Neural progenitor cell (in vitro differentiated cells): ENCODE data around the gene RIMS1. TPM values are rescaled to one million over a fixed set of nuclear protein-coding genes. Genes with fewer than 3 reads are reported as not detected.

Experiments used
- DNase-seq: peaks from one replicate; pipeline ENCODE4 v3.0.0-alpha.2; 2016; ENCODE audit warnings: low spot score
- H2AFZ ChIP-seq: fragments of 200-600 bp; sonication (generic); replicated peaks from 2 replicates; pipeline ENCODE4 v1.6.1; 2016; ENCODE audit warnings: antibody characterized with exemption
- H3F3A ChIP-seq: fragments of 200-600 bp; sonication (generic); 2 replicates; pipeline ENCODE4 v1.6.1; 2016; ENCODE audit warnings: antibody characterized with exemption, low read depth
- H3K27ac ChIP-seq: fragments of 200-600 bp; sonication (generic); 2 replicates; pipeline ENCODE4 v1.5.1; 2016; ENCODE audit warnings: mild to moderate bottlenecking
- H3K27me3 ChIP-seq: fragments of 200-600 bp; sonication (generic); 2 replicates; pipeline ENCODE4 v1.6.1; 2016; ENCODE audit warnings: mild to moderate bottlenecking, moderate library complexity
- H3K36me3 ChIP-seq: fragments of 200-600 bp; sonication (generic); 2 replicates; pipeline ENCODE4 v1.5.1; 2016
- H3K4me1 ChIP-seq: fragments of 200-600 bp; sonication (generic); 2 replicates; pipeline ENCODE4 v1.6.1; 2016; ENCODE audit warnings: mixed run types
- H3K4me2 ChIP-seq: fragments of 200-600 bp; sonication (generic); 2 replicates; pipeline ENCODE4 v1.6.1; 2016
- H3K4me3 ChIP-seq: fragments of 200-600 bp; sonication (generic); 2 replicates; pipeline ENCODE4 v1.5.1; 2016
- H3K79me2 ChIP-seq: fragments of 200-600 bp; sonication (generic); 2 replicates; pipeline ENCODE4 v1.6.1; 2016; ENCODE audit warnings: low read depth
- H3K9ac ChIP-seq: fragments of 200-600 bp; sonication (generic); 2 replicates; pipeline ENCODE4 v1.6.1; 2016
- H3K9me3 ChIP-seq: fragments of 200-600 bp; sonication (generic); 2 replicates; pipeline ENCODE4 v1.5.1; 2016; ENCODE audit warnings: low read depth
- H4K20me1 ChIP-seq: fragments of 200-600 bp; sonication (generic); 2 replicates; pipeline ENCODE4 v1.6.1; 2016; ENCODE audit warnings: low read depth
- H3K27ac Mint-ChIP-seq: 3 replicates; pipeline ENCODE4 v1.8.0; 2021; ENCODE audit warnings: mixed read lengths
- H3K27me3 Mint-ChIP-seq: 2 replicates; pipeline ENCODE4 v1.8.0; 2022; ENCODE audit warnings: low read depth, mild to moderate bottlenecking, inconsistent platforms, moderate library complexity, mixed read lengths; ENCODE audit not compliant: insufficient read depth
- H3K36me3 Mint-ChIP-seq: 3 replicates; pipeline ENCODE4 v1.8.0; 2021; ENCODE audit warnings: mixed read lengths
- H3K4me1 Mint-ChIP-seq: 3 replicates; pipeline ENCODE4 v1.8.0; 2021; ENCODE audit warnings: mixed read lengths
- H3K4me3 Mint-ChIP-seq: 3 replicates; pipeline ENCODE4 v1.8.0; 2021; ENCODE audit warnings: mild to moderate bottlenecking, moderate library complexity, mixed read lengths
- H3K9me3 Mint-ChIP-seq: 3 replicates; pipeline ENCODE4 v1.8.0; 2020; ENCODE audit warnings: mixed read lengths
- EZH2 ChIP-seq: fragments of 200-600 bp; sonication (generic); IDR thresholded peaks from 2 replicates; pipeline ENCODE4 v1.6.1; 2017; ENCODE audit warnings: antibody characterized with exemption, mild to moderate bottlenecking, moderate library complexity
- EZH2phosphoT487 ChIP-seq: fragments of 200-600 bp; sonication (generic); IDR thresholded peaks from 2 replicates; pipeline ENCODE4 v1.6.1; 2017; ENCODE audit warnings: antibody characterized with exemption
- total RNA-seq: library from RNA; depleted of rRNA; stranded (reverse); fragments of >200 nt; gene quantifications from 2 replicates; pipeline ENCODE4 v1.2.3, GENCODE V29; 2015; ENCODE audit warnings: low replicate concordance
- TF ChIP-seq, protein P1 (sequence below): fragments of 200-600 bp; sonication (generic); IDR thresholded peaks from 2 replicates; pipeline ENCODE4 v1.5.1; 2017; ENCODE audit warnings: antibody characterized with exemption, mild to moderate bottlenecking

RIMS1 gene
- total RNA-seq, 1 donor from 2014 or later, result 2.5 TPM

DNA sequence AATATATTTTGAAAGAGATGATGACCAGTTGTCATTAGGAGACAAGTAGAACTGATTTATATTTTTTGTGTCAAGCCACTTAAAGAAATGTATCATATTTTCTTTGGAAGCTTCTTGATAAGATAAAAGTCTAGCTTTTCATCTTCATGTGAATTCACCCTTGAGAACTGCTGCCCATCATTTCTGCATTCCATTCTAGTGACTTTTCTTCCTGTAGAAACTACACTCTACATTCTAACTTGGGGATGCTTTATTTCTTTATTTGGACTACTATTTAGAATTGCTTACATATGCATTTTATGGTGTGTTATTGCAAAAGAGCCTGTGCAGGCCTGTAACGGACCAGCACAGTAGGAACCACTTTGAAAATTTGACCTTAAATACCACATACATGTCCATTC is 400.6 kb downstream of the RIMS1 start:
- no peaks in the 10 kb centered on the region for H3K9me3 Mint-ChIP-seq
- no peak overlapping the region for H3K9ac ChIP-seq
- peaks cover 10% of the 10 kb centered on the region for H3K4me1 Mint-ChIP-seq
- TF ChIP-seq, protein P1, sequence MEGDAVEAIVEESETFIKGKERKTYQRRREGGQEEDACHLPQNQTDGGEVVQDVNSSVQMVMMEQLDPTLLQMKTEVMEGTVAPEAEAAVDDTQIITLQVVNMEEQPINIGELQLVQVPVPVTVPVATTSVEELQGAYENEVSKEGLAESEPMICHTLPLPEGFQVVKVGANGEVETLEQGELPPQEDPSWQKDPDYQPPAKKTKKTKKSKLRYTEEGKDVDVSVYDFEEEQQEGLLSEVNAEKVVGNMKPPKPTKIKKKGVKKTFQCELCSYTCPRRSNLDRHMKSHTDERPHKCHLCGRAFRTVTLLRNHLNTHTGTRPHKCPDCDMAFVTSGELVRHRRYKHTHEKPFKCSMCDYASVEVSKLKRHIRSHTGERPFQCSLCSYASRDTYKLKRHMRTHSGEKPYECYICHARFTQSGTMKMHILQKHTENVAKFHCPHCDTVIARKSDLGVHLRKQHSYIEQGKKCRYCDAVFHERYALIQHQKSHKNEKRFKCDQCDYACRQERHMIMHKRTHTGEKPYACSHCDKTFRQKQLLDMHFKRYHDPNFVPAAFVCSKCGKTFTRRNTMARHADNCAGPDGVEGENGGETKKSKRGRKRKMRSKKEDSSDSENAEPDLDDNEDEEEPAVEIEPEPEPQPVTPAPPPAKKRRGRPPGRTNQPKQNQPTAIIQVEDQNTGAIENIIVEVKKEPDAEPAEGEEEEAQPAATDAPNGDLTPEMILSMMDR, result no peak
- TF ChIP-seq EZH2phosphoT487 (no peak), EZH2 (no peak)
- H3F3A ChIP-seq, result no peaks in the 10 kb centered on the region
- no peaks in the 10 kb centered on the region for H4K20me1 ChIP-seq
- H3K4me3 ChIP-seq, result no peak overlapping the region
- H3K36me3 Mint-ChIP-seq, result no peaks in the 10 kb centered on the region
- no peak overlapping the region for H3K4me3 Mint-ChIP-seq
- no peak overlapping the region for H3K4me2 ChIP-seq
- H3K79me2 ChIP-seq, result no peaks in the 10 kb centered on the region
- DNase-seq, result no peak
- no peak overlapping the region for H2AFZ ChIP-seq
- no peaks in the 10 kb centered on the region for H3K36me3 ChIP-seq
- no peaks in the 10 kb centered on the region for H3K4me1 ChIP-seq
- no peak overlapping the region for H3K27ac ChIP-seq
- H3K27me3 ChIP-seq, result no peaks in the 10 kb centered on the region
- H3K27me3 Mint-ChIP-seq, result no peaks in the 10 kb centered on the region
- H3K9me3 ChIP-seq, result no peaks in the 10 kb centered on the region
- H3K27ac Mint-ChIP-seq, result no peak overlapping the region

DNA sequence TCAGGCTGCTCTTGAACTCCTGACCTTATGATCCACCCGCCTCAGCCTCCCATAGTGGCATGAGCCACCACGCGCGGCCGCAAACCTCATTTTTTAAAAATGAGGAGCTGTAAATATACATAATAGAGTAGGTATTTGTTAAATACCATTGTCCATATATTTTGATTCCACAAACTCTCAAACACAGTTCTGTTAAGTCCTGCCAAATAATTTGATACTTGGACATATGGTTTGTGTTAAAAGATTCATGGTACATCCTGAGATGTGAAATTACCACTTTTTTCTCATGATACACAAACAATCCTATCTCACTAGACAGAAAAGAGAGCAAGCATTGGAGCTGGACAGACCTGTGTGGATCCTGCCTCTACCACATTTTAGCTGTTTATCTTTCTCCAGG is 401.5 kb downstream of the RIMS1 start:
- H3K27ac Mint-ChIP-seq, result no peak overlapping the region
- no peaks in the 10 kb centered on the region for H3K36me3 Mint-ChIP-seq
- no peaks in the 10 kb centered on the region for H3K27me3 Mint-ChIP-seq
- Histone ChIP-seq H3K4me2 (no peak overlapping the region), H4K20me1 (no peaks in the 10 kb centered on the region), H3K79me2 (no peaks in the 10 kb centered on the region), H3K4me3 (no peak overlapping the region), H3K9ac (no peak overlapping the region), H3K27ac (no peak overlapping the region), H3K36me3 (no peaks in the 10 kb centered on the region), H3K4me1 (no peaks in the 10 kb centered on the region), H3F3A (no peaks in the 10 kb centered on the region), H3K9me3 (no peaks in the 10 kb centered on the region), H3K27me3 (no peaks in the 10 kb centered on the region), H2AFZ (no peak overlapping the region)
- DNase-seq, result no peak
- no peak overlapping the region for H3K4me3 Mint-ChIP-seq
- H3K9me3 Mint-ChIP-seq, result no peaks in the 10 kb centered on the region
- peaks cover 7% of the 10 kb centered on the region for H3K4me1 Mint-ChIP-seq
- TF ChIP-seq, protein P1, result no peak
- TF ChIP-seq EZH2phosphoT487, result no peak
- TF ChIP-seq EZH2, result no peak

DNA sequence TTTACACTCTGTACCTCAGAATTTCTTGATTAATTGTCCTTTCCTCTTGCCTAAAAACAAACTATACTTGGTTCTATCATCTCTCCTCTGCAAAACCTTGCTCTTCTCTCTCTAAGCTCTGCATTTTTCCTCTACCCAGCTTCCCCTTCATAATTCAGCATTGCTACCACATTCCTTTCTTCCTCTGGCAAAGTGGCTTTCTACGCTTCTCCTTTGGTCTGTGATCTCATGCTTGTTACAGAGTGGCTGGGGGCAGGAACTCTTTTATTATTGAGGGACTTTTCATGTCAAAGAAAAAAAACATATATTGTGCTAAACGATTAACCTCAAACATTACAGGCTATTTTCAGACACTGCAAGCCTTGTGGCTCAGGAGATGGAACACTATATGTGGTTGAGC is 402.2 kb downstream of the RIMS1 start:
- Histone ChIP-seq H3K4me3 (no peak overlapping the region), H3K36me3 (no peaks in the 10 kb centered on the region), H2AFZ (no peak overlapping the region), H3F3A (no peaks in the 10 kb centered on the region), H3K27ac (no peak overlapping the region), H4K20me1 (no peaks in the 10 kb centered on the region), H3K9me3 (no peaks in the 10 kb centered on the region), H3K9ac (no peak overlapping the region), H3K4me2 (no peak overlapping the region), H3K4me1 (no peaks in the 10 kb centered on the region), H3K79me2 (no peaks in the 10 kb centered on the region), H3K27me3 (no peaks in the 10 kb centered on the region)
- H3K36me3 Mint-ChIP-seq, result no peaks in the 10 kb centered on the region
- DNase-seq, result no peak
- no peaks in the 10 kb centered on the region for H3K9me3 Mint-ChIP-seq
- TF ChIP-seq, protein P1, result no peak
- TF ChIP-seq EZH2, result no peak
- no peak for TF ChIP-seq EZH2phosphoT487
- H3K4me1 Mint-ChIP-seq, result peaks cover 7% of the 10 kb centered on the region
- H3K27me3 Mint-ChIP-seq, result no peaks in the 10 kb centered on the region
- no peak overlapping the region for H3K27ac Mint-ChIP-seq
- H3K4me3 Mint-ChIP-seq, result no peak overlapping the region
